KOPT-K1 (cell line): Measurements from ENCODE around the gene B4GALT5.
A peak's percentile ranks its signal among the peaks of the same experiment; 100 is the strongest.

Experiments
- H3K27ac ChIP-seq: fragments of 200-600 bp; sonication (generic); 2 replicates; pipeline ENCODE4 v1.5.1; 2016; ENCODE audit warnings: antibody characterized with exemption, mild to moderate bottlenecking, low read depth, low read length; ENCODE audit not compliant: poor library complexity, severe bottlenecking
- H3K36me3 ChIP-seq: fragments of 200-600 bp; sonication (generic); 2 replicates; pipeline ENCODE4 v1.5.1; 2017; ENCODE audit warnings: antibody characterized with exemption, mild to moderate bottlenecking, low read length, moderate library complexity; ENCODE audit not compliant: insufficient read depth
- H3K9me3 ChIP-seq: fragments of 200-600 bp; sonication (generic); 2 replicates; pipeline ENCODE4 v1.5.1; 2017; ENCODE audit warnings: antibody characterized with exemption, low read length, mild to moderate bottlenecking; ENCODE audit not compliant: insufficient read depth, poor library complexity, severe bottlenecking

Gene B4GALT5

GRCh38 chr20:49644980-49645565 lies 68.6 kb downstream of the B4GALT5 start:
- Histone ChIP-seq H3K27ac (no peak overlapping the region), H3K9me3 (no peaks in the 10 kb centered on the region), H3K36me3 (peaks cover 13% of the 10 kb centered on the region; the same call in 1 of the 2 replicates)

- Histone ChIP-seq H3K27ac (no peak overlapping the region), H3K9me3 (no peaks in the 10 kb centered on the region), H3K36me3 (peaks cover 16% of the 10 kb centered on the region; the same call in 1 of the 2 replicates)
Measured at GRCh38 chr20:49642816-49643215, 70.9 kb downstream of the B4GALT5 start.

- H3K27ac ChIP-seq: peak overlapping the region; percentile 42
- no peaks in the 10 kb centered on the region for H3K9me3 ChIP-seq
- H3K36me3 ChIP-seq: peaks cover 15% of the 10 kb centered on the region; the same call in 1 of the 2 replicates
Measured at GRCh38 chr20:49641683-49642656, 71.7 kb downstream of the B4GALT5 start.

GRCh38 chr20:49637046-49637637 lies 76.5 kb downstream of the B4GALT5 start:
- Histone ChIP-seq H3K9me3 (no peaks in the 10 kb centered on the region), H3K36me3 (peaks cover 6% of the 10 kb centered on the region; the same call in 1 of the 2 replicates), H3K27ac (no peak overlapping the region)

GRCh38 chr20:49636447-49636846 lies 77.2 kb downstream of the B4GALT5 start:
- H3K27ac ChIP-seq: no peak overlapping the region
- no peaks in the 10 kb centered on the region for H3K9me3 ChIP-seq
- peaks cover 6% of the 10 kb centered on the region; the same call in 1 of the 2 replicates for H3K36me3 ChIP-seq

GRCh38 chr20:49635866-49636265 lies 77.8 kb downstream of the B4GALT5 start:
- Histone ChIP-seq H3K36me3 (peaks cover 6% of the 10 kb centered on the region; the same call in 1 of the 2 replicates), H3K27ac (no peak overlapping the region), H3K9me3 (no peaks in the 10 kb centered on the region)

- Histone ChIP-seq H3K27ac (no peak overlapping the region), H3K9me3 (no peaks in the 10 kb centered on the region), H3K36me3 (peaks cover 4% of the 10 kb centered on the region; the same call in 1 of the 2 replicates)
Measured at GRCh38 chr20:49635166-49635565, 78.5 kb downstream of the B4GALT5 start.

GRCh38 chr20:49634116-49634515 lies 79.6 kb downstream of the B4GALT5 start:
- H3K36me3 ChIP-seq: no peaks in the 10 kb centered on the region
- no peaks in the 10 kb centered on the region for H3K9me3 ChIP-seq
- H3K27ac ChIP-seq: no peak overlapping the region

- no peak overlapping the region for H3K27ac ChIP-seq
- no peaks in the 10 kb centered on the region for H3K36me3 ChIP-seq
- H3K9me3 ChIP-seq: peaks cover 4% of the 10 kb centered on the region
Measured at GRCh38 chr20:49633643-49634042, 80.0 kb downstream of the B4GALT5 start.

GRCh38 chr20:49633023-49633422 lies 80.7 kb downstream of the B4GALT5 start:
- no peak overlapping the region for H3K27ac ChIP-seq
- H3K36me3 ChIP-seq: no peaks in the 10 kb centered on the region
- peaks cover 7% of the 10 kb centered on the region for H3K9me3 ChIP-seq

- H3K27ac ChIP-seq: no peak overlapping the region
- H3K36me3 ChIP-seq: no peaks in the 10 kb centered on the region
Measured at GRCh38 chr20:49631856-49632418, 81.7 kb downstream of the B4GALT5 start.

GRCh38 chr20:49631061-49631716 lies 82.5 kb downstream of the B4GALT5 start:
- H3K9me3 ChIP-seq: peaks cover 7% of the 10 kb centered on the region
- H3K27ac ChIP-seq: no peak overlapping the region
- no peaks in the 10 kb centered on the region for H3K36me3 ChIP-seq

More at GRCh38 chr20:49631856-49632418, 81.7 kb downstream of the B4GALT5 start:
- peaks cover 7% of the 10 kb centered on the region for H3K9me3 ChIP-seq

- Histone ChIP-seq H3K9me3 (peaks cover 7% of the 10 kb centered on the region), H3K36me3 (no peaks in the 10 kb centered on the region), H3K27ac (no peak overlapping the region)
Measured at GRCh38 chr20:49630396-49630951, 83.2 kb downstream of the B4GALT5 start.

GRCh38 chr20:49629606-49630005 lies 84.1 kb downstream of the B4GALT5 start:
- H3K27ac ChIP-seq: no peak overlapping the region
- peaks cover 7% of the 10 kb centered on the region for H3K9me3 ChIP-seq
- no peaks in the 10 kb centered on the region for H3K36me3 ChIP-seq
